ENCODE measurements around the gene SEPTIN12. TPM values are rescaled to one million over a fixed set of nuclear protein-coding genes. Genes with fewer than 3 reads are reported as not detected.
A peak's percentile ranks its signal among the peaks of the same experiment; 100 is the strongest.

The SEPTIN12 gene
- total RNA-seq, 6 donors from 2014 or later, result not detected

- WGBS, 2 donors, result 91 to 98% methylated on average over 6 of the region's 6 CpGs
- Histone ChIP-seq H3K4me1 (no peaks in the 10 kb centered on the region), H3K4me3 (no peak overlapping the region), H3K27me3 (no peaks in the 10 kb centered on the region), H3K27ac (no peak overlapping the region), H3K36me3 (peaks cover 28 to 98% (median 79%) of the 10 kb centered on the region in 4 donors), H3K9me3 (no peaks in the 10 kb centered on the region)
- no peak for ATAC-seq (ENCODE audit: low FRiP score in 2 of 2)
- no peak for DNase-seq
- no peak for TF ChIP-seq POLR2A (IDR thresholded peaks at IDR 0.05)
- TF ChIP-seq, protein P1, sequence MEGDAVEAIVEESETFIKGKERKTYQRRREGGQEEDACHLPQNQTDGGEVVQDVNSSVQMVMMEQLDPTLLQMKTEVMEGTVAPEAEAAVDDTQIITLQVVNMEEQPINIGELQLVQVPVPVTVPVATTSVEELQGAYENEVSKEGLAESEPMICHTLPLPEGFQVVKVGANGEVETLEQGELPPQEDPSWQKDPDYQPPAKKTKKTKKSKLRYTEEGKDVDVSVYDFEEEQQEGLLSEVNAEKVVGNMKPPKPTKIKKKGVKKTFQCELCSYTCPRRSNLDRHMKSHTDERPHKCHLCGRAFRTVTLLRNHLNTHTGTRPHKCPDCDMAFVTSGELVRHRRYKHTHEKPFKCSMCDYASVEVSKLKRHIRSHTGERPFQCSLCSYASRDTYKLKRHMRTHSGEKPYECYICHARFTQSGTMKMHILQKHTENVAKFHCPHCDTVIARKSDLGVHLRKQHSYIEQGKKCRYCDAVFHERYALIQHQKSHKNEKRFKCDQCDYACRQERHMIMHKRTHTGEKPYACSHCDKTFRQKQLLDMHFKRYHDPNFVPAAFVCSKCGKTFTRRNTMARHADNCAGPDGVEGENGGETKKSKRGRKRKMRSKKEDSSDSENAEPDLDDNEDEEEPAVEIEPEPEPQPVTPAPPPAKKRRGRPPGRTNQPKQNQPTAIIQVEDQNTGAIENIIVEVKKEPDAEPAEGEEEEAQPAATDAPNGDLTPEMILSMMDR (IDR thresholded peaks at IDR 0.05), result no peak
- TF ChIP-seq EP300 (IDR thresholded peaks at IDR 0.05), result no peak
- no peak for TF ChIP-seq POLR2AphosphoS5 (IDR thresholded peaks at IDR 0.05)
Observed at GRCh38 chr16:4755687-4756086, 32.5 kb downstream of the SEPTIN12 start.

DNA sequence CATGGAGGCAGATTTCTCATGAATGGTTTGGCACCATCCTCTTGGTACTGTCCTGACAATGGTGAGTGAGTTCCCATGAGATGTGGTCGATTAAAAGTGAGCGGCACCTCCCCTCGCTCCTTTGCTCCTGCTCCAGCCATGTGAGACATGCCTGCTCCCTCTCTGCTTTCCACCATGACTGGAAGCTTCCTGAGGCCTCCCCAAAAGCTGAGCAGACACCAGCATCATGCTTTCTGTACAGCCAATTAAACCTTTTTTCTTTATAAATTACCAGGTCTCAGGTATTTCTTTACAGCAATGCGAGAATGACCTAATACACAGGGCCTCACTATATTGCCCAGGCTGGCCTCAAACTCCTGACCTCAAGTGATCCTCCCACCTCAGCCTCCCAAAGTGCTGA lies 33.3 kb downstream of the SEPTIN12 start:
- no peaks in the 10 kb centered on the region for H3K4me1 ChIP-seq
- ATAC-seq (ENCODE audit: low FRiP score in 2 of 2), result no peak
- 97 to 100% methylated on average over 4 of the region's 4 CpGs for WGBS, 2 donors
- DNase-seq, result no peak
- H3K36me3 ChIP-seq, result peaks cover 22 to 96% (median 74%) of the 10 kb centered on the region in 4 donors
- no peak overlapping the region for H3K27ac ChIP-seq
- TF ChIP-seq POLR2AphosphoS5 (IDR thresholded peaks at IDR 0.05), result no peak
- no peak for TF ChIP-seq POLR2A (IDR thresholded peaks at IDR 0.05)
- TF ChIP-seq EP300 (IDR thresholded peaks at IDR 0.05), result no peak
- TF ChIP-seq, protein P1 (IDR thresholded peaks at IDR 0.05), result no peak
- no peaks in the 10 kb centered on the region for H3K9me3 ChIP-seq
- H3K27me3 ChIP-seq, result no peaks in the 10 kb centered on the region
- no peak overlapping the region for H3K4me3 ChIP-seq

DNA sequence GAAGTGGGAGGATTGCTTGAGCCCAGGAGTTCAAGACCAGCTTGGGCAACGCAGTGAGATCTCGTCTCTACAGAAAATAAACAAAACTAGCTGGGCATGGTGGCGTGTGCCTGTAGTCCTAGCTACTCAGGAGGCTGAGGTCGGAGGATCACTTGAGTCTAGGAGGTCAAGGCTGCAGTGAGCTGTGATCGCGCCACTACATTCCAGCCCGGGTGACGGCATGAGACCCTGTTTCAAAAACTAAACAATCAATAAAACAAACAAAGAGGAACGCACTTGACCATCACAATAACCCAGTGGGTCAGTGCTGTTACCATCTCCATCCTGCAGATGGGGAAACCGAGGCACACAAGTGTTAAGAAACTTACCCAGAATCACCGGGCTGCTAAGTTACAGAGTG lies 34.9 kb downstream of the SEPTIN12 start:
- TF ChIP-seq EP300 (IDR thresholded peaks at IDR 0.05) (no peak), POLR2AphosphoS5 (IDR thresholded peaks at IDR 0.05) (no peak), POLR2A (IDR thresholded peaks at IDR 0.05) (no peak)
- TF ChIP-seq, protein P1 (IDR thresholded peaks at IDR 0.05), result no peak

DNA sequence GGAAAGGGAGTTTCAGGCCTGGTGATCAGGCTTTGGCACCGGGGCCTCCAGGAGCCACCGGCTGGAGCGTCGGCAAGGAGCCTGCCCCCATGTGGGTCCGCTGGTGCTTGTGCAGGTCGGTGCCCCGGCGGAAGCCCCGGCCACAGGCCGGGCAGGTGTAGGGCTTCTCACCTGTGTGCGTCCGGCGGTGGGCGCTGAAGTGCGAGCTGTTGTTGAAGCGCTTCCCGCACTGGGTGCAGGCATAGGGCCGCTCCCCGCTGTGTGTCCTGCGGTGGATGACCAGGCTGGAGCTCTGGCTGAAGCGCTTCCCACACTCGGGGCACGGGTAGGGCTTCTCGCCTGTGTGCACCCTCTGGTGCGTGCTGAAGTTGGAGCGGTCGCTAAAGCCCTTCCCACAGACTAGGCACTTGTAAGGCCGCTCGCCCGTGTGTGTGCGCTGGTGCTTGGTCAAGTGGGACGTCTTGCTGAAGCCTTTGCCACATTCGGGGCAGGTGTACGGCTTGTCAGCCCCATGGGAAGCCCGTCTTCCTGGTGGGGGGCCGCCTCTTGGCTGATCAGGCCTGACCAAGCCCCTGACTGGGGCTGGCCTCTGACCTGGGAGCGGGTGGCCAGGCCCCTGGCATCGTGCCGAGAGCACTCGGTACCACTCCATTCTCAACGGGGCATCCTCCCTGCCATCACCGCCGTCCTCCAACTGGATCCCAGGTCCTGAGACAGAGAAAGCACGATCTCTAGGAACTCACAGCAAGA lies 35.6 kb downstream of the SEPTIN12 start:
- peak in 1 of 2 donors; percentile 83 for DNase-seq
- TF ChIP-seq POLR2A (IDR thresholded peaks at IDR 0.05) (no peak), EP300 (IDR thresholded peaks at IDR 0.05) (no peak), POLR2AphosphoS5 (IDR thresholded peaks at IDR 0.05) (no peak)
- TF ChIP-seq, protein P1 (IDR thresholded peaks at IDR 0.05), result no peak
- Histone ChIP-seq H3K9me3 (no peaks in the 10 kb centered on the region), H3K36me3 (peaks cover 17 to 81% (median 58%) of the 10 kb centered on the region in 4 donors), H3K27me3 (no peaks in the 10 kb centered on the region), H3K27ac (no peak overlapping the region), H3K4me1 (no peaks in the 10 kb centered on the region), H3K4me3 (no peak overlapping the region)
- no peak for ATAC-seq (ENCODE audit: low FRiP score in 2 of 2)
- WGBS, 2 donors, result 97 to 99% methylated on average over 20 to 40 of the region's 44 CpGs

More for the DNA sequence above, 34.9 kb downstream of the SEPTIN12 start:
- no peak overlapping the region for H3K4me3 ChIP-seq
- H3K4me1 ChIP-seq, result no peaks in the 10 kb centered on the region
- no peak for ATAC-seq (ENCODE audit: low FRiP score in 2 of 2)
- DNase-seq, result no peak
- 91 to 94% methylated on average over 11 of the region's 11 CpGs for WGBS, 2 donors
- no peaks in the 10 kb centered on the region for H3K27me3 ChIP-seq
- H3K9me3 ChIP-seq, result no peaks in the 10 kb centered on the region
- peaks cover 17 to 86% (median 64%) of the 10 kb centered on the region in 4 donors for H3K36me3 ChIP-seq
- no peak overlapping the region for H3K27ac ChIP-seq

GRCh38 chr16:4750896-4751295 lies 37.2 kb downstream of the SEPTIN12 start:
- Histone ChIP-seq H3K27me3 (no peaks in the 10 kb centered on the region), H3K4me3 (no peak overlapping the region), H3K9me3 (no peaks in the 10 kb centered on the region), H3K4me1 (no peaks in the 10 kb centered on the region), H3K27ac (no peak overlapping the region), H3K36me3 (peaks cover 17 to 66% (median 48%) of the 10 kb centered on the region in 4 donors)
- no peak for ATAC-seq (ENCODE audit: low FRiP score in 2 of 2)
- WGBS, 2 donors, result 89 to 96% methylated on average over 7 to 8 of the region's 8 CpGs
- DNase-seq, result no peak
- TF ChIP-seq EP300 (IDR thresholded peaks at IDR 0.05) (no peak), POLR2A (IDR thresholded peaks at IDR 0.05) (no peak), POLR2AphosphoS5 (IDR thresholded peaks at IDR 0.05) (no peak)
- TF ChIP-seq, protein P1 (IDR thresholded peaks at IDR 0.05), result no peak

All from upper lobe of left lung (tissue), 6 donors.